Stomach (tissue), 4 donors: Measurements from ENCODE around the gene ERC2.

Source experiments
- CTCF ChIP-seq, 7 experiments: fragments of 450-650 bp in 4 of 7; fragments of 200-600 bp in 3 of 7; sonication (generic) in 3 of 7; IDR thresholded peaks; one replicate each; pipeline ENCODE4 v1.5.1; 2016 to 2019; ENCODE audit warnings: antibody characterized with exemption in 7 of 7, control low read depth in 2 of 7, mild to moderate bottlenecking in 1 of 7
- EP300 ChIP-seq: sonication (generic); formaldehyde crosslinking; IDR thresholded peaks from one replicate; pipeline ENCODE4 v1.6.1; 2017; ENCODE audit warnings: antibody characterized with exemption
- POLR2A ChIP-seq, 4 donors: fragments of 450-650 bp; IDR thresholded peaks; one replicate each; pipeline ENCODE4 v1.6.1; 2016; ENCODE audit warnings: antibody characterized with exemption in 4 of 4, control low read depth in 2 of 4, mild to moderate bottlenecking in 1 of 4, moderate library complexity in 1 of 4
- POLR2AphosphoS5 ChIP-seq, 3 donors: sonication (generic); formaldehyde crosslinking; IDR thresholded peaks; one replicate each; pipeline ENCODE4 v1.6.1; 2016; ENCODE audit warnings: antibody characterized with exemption in 3 of 3

DNA sequence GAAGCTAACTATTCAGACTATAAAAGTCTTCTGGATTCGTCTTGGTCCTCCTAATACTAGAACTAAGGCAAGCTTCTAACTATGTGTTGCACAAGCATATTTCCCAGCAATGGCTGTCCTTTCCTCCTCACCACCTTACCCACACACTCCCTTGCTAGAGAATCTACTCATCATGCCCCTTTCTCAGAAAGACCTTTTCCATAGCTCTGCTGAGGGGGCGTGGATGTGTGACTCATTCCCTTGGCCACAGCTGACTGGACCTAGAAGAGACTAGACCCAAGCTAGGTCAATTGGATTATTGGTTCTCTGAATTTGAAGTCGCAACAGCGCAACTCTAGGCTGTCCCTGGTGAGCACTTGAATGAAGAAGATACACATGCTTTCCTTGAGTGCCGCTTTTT is 47.1 kb downstream of the ERC2 start:
- TF ChIP-seq CTCF (IDR thresholded peaks at IDR 0.05) (no peak), POLR2A (IDR thresholded peaks at IDR 0.05) (no peak), EP300 (no peak), POLR2AphosphoS5 (IDR thresholded peaks at IDR 0.05) (no peak)
